HG02943 (cell line): ENCODE measurements around the gene ACTL7B.
"Not testable (repeated sequence)": the region's sequence is repeated elsewhere in the genome, so short reads cannot be mapped to it uniquely, and the experiment has no call there.

Experiments
- ATAC-seq: cut with Tn5 transposase; IDR thresholded peaks from one replicate; pipeline ENCODE4 v1.9.1; 2021; ENCODE audit warnings: mild to moderate bottlenecking, low read depth, moderate library complexity; ENCODE audit not compliant: unreplicated experiment

ACTL7B gene

DNA sequence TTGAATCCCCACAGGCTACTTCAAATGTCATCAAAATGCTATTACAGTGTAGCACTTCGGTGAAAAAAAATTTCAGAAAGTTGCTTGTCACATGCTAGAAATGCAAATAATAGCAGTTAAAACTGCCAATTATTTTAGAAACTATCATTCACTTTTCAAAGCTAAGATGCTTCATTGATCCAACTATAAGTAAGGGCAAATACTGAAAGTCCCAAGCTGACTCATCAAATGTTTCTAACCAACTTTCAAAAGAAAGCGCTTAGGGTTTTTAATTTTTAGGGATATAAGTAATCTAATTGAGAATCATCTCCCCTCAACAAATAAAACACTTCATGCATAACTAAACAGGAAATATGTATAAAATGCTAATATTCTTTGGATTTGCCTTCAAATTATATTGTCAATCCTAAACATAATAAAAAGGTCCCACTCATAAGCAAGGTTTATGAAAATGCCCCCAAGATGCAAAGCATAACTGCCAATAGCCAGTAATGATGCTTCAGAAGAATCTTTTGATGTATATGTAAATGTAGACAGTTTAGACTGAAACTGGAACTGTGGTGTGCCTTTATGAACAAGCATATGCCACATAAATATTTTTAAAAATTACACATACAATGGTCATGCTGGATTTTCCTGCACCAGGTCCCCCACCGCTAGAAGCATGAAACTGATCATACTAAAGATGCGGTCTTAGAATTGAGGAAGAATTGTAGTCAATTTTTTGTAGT lies 18.4 kb upstream of the ACTL7B start:
- no peak for ATAC-seq

DNA sequence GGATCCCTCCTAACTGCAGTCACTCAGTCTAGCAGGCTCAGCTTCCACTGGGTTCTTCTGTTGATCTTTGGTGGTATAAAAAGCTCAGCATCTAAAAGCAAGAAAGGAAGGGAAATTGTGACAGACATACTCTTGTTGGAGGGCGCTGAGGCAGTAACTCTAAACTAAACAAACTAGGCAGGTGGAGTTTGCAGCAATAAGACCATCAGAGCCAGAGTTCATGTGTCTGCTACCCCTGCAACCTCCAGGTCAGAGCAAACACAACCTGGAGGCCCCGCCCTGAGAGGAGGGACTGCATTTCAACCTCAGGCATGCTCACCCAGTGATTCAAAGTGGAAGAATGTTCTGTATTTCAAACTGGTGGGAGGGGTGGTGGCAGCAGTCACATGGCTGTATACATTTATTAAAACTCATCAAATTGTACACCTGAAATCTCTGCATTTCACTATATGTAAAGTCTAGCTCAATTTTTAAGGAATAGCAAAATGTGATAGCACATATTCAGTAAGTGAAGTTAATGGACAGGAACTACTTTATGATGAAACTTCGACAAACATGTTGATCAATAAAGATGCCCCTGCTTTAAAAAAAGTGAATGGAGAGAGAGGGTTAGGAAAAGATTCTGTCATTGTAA lies 13.4 kb upstream of the ACTL7B start:
- ATAC-seq = no peak

DNA sequence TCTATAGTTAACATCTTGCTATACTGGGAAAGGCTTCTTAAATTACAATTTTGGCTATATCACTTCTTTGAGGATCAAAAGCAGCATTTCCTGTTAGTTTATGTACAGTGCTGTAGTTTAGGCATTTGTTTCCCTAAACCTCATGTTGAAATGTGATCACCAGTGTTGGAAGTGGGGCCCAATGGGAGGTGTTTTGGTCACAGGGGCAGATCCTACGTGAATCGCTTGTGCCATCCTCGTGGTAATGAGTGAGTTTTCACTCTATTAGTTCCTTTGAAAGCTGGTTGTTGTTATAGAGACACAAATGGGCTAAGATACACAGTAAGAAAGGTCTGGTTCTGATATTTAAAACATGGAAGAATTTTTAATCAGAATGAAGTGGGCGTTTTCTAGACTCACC lies 12.0 kb upstream of the ACTL7B start:
- ATAC-seq = no peak

DNA sequence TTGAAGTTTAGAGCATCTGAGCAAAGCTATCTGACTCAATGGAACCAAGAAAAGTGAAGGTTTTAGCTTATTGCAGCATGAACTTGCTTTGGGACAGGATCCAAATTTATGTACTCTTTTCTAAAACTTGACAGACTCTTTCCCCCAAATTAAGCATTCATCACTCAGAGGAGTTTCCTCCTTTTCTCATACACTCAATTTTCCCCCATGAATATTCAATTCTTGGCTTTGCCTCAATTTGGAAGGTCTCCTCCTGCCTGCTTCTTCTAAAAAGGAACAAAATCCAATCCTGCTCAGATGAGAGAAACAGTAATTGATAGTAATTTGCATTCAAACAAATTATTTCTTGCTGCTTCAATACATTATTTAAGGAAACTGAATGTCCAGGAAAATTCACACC lies 11.3 kb upstream of the ACTL7B start:
- no peak for ATAC-seq

DNA sequence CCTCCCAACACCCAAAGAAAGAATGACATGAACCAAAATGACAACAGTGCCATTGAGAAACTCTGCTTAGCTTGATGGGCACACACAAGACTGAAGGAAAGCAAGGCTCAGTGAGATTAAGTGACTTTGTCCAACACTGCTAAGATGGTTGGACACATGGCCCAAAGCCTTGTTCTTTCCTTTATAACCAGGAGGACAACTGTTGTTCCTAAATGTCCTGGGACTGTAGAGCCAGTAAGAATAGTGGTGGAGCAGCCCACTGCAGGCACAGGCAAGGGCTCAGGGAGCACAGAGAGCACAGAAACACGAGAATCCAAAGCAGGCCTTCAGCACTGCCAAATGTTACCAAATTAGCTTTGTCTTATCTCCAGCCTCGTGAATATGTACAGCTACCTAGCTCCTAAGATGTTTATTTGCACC lies 10.2 kb upstream of the ACTL7B start:
- ATAC-seq = no peak

DNA sequence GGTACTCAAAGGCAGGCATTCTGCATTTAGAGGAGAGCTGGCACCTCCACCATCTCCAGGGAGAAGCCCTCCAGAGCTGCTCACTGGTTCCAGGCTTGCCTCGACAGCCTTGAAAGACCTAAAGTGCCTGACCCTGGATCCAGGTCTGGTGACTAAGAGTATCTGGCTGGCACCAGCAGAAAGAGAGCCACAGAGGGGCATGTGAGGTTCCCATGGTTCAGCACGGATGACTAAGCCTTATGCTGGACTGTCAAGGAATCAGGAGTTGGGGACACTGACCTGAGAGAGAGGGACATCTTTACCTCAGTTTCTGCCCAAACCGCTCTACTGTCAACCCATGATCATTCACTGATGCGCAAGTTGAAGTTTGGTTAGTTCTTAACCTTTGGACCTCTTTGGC lies 9.3 kb upstream of the ACTL7B start:
- ATAC-seq = no peak

DNA sequence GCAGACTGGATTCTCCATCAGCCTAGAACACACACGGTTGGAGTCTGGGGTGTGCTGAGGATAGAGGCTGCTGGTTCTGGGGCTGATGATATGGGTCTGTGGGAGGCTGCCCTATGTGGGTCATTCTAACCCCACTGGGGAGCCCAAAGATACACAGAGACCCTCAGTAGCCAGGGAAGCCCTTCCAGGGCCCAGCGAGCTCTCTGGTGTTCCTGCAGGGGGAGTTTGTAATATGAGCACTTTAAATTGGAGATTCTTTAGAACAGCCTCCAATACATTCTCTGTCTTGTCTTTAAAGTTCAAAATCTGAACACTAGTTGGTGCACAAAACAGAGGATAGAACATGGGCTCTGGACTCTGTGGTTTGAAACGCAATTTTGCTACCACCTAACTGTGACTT lies 8.7 kb upstream of the ACTL7B start:
- no peak for ATAC-seq

DNA sequence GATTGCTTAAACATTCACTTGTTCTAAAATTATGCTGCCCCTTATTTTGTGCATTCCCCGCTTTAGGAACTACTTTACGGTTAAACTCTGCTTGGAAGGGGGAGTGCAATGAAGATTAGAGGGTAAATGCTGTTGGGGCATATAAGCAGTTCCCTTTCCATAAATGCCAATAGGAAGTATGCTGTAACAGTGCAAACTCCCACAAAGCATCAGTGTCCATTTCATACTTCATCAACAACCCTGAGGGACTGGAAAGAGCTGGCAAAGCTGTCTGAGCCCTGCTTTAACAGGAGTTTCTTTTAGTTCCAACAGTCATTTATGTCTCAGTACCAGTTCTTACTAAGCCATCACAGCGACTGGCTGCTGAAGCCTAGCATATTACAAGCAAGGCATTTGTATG lies 8.1 kb upstream of the ACTL7B start:
- ATAC-seq = no peak

DNA sequence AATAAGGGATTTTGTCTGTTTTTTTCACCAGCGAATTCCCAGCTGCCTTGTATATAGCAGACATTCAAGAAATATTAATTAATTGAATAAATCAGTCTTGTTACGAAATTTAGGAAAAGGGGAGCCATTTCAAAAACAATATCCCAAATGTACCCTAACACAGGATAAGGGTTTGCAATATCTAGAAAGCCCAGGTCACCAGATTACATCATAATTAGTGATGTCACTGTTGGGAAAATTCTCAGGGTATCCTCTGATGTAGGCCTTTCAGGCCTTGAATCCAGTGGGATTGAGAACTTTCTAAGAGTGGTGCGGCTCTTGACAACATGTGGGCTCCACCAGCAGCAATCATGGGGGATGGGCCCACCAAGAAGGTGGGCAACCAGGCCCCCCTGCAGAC lies 6.2 kb upstream of the ACTL7B start, which contains the start of gene ACTL7A:
Gene ACTL7A, plus strand, starts transcription at position 270 of the 400 bp plus-strand sequence. Its CDS starts 57 bp downstream, at position 327.
- ATAC-seq = no peak

DNA sequence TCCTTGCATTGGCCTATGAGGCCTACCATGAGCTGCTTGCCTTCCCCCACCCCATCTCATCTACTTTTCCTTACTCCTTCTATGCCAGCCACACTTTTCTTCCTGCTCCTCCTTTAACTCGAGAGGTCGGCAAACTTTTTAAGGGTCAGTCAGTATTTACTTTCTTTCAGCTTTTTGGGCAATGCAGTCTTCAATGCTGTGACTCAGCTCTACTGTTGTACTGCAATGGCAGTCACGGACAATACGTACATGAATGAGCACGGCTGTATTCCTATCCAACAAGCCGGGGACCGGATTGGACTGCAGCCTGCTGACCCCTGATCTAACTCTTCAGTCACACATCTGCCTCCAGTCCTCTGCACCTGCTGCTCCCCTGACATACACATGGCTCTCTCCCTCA lies 5.7 kb upstream of the ACTL7B start:
- no peak for ATAC-seq

DNA sequence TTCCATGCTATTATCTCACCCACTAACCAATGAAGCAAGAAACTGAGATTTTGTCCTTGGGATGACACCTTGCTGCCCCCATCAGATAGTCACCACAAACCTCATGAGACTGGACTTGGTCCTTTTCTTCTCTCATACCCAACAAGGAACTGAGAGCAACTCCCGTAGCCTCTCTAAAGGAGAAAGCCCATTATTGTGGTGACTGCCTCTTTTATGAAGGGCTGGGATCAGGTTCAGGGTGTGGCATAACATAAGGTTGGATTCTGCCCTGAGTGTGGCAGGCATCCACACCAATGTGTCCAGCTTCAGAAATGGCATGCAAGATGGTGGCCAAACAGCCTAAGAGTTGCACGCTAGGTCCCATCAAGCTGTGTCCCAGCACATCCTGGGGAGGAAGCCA lies 5.0 kb upstream of the ACTL7B start:
- ATAC-seq = no peak

DNA sequence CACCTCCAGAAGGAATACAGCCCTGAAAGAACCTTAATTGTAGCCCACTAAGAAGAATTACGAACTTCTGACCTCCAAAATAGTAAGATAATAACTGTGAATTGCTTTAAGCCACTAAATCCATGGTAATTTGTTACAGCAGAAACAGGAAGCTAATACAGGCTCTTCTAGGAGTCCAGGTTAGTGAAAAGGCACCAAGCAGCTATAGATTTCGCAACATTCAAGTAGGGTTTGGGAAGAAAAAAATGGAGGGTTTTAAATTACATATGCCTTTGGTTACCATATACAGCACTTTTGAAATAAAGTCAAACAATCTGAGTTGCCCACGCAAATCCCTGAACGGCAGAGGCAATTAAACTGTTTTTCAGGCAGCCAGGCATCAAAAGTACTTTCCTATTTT lies 4.6 kb upstream of the ACTL7B start:
- no peak for ATAC-seq

DNA sequence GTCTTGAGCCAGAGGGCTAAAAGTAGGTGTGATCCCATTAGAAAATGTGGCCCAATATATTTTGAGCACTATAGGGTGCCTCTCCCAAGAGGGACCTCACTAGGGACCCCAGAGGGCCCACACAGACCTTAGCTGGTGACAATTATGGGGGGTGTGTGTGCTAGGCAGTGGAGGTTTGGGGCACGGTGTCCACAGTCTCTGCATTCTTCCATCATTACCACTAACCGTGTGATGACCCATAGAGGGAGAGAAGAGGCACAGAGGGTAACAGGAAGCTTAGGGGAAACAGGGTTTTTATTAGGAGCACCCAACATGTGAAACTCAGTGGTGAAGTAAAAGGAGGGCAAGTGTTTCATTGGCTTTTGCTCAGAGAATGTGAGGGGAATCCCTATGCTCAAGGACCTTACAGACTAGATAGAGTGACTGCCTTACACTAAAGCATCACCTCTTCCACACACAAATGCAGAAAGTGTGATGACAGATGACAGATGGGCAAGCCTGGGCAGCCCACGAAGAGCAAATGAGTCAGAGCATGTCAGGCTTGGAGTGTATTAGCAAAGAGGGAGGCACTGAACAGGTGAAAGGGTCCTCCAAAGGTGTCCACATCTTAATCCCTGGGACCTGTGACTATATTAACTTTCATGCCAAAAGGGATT lies 3.8 kb upstream of the ACTL7B start:
- ATAC-seq = no peak

DNA sequence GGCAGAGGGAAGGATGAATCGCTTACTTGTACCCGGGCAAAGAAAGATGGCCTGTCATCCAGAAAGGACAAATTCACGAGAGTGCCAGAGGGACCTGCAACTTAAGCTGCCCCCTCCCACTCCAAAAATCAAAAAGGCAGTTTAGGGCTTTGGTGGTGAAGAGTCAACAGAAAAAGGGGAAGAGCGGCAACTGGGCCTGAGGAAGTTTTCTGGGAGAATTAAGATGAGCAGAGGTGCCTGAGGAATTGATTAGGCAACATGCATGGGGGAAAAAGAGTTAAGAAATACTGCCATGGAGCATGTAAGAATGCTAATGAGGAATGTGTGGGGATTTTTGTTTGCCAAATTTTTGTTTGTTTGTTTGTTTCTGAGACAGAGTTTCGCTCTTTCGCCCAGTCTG lies 1.8 kb upstream of the ACTL7B start:
- no peak for ATAC-seq

DNA sequence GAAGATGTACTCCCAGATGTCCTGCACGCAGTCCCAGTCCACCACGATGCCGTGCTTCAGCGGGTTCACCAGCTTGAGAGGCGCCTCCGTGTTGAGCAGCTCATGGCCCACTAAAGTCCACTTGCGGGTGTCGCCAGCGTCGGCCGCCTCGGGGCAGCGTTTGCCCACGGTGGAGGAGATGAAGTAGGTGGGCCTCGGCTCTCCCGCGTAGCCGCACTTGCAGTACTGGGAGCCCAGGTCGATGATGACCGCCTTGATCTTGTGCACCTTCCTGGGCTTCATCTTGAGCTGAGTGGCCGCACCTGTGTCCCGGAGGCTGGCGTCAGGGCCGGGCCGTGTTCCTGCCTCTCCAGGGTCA lies 278 bp downstream of the ACTL7B start:
- no peak for ATAC-seq

DNA sequence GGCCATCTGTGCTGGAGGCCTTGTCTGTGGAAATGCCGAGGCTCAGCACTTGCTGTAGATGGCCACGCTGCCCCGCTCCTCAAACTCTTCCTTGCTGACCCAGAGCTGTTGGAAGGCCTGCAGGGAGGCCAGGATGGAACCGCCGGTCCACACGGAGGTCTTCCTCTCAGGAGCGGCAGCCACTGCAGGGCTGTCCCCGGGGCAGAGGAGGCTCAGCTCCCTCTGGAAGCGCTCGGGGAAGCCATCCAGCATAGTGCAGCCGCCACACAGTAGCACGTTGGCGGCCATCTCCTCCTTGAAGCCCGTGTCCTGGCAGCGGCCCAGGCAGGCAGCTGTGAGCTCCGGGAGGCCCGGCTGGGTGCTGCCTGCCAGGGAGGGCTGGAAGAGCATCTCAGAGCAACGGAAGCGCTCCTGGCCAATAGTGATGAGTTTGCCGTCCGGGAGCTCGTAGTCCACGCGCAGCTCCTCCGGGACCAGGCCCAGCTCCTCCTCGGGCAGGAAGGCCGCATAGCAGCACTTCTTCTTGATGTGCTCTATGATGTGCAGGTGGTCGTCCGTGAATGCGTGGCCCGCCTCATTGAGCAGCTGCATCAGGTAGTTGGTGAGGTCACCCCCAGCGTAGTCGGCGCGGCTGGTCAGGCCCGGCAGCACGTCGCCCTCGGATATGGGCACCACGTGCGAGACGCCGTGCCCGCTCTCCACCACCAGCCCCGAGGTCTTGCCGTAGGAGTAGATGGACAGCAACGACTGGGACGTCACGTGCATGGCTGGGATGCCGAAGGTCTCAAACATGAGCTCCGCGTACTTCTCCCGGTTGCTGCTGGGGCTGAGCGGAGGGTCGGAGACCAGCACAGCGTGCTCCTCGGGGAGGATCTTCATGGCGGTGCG lies 901 bp downstream of the ACTL7B start:
- no peak for ATAC-seq

DNA sequence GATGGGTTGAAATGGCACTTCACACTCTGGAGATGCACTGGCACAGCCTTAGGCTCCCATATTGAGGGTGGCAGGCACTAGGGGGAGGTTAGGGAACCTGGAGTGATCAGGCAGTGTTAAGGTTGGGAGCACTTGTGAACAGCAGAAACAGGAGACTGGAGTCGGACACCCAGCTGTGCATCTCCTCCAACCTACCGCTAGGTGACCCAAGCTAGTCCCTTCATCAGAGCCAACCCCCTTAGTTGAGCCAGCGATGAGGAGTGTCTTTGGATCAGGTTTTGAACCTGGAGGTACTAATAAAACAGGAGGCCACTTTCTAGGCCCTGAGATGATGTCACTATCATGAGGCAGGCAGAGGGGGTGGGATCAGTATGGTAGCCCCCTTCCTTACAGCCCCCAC lies 1.7 kb downstream of the ACTL7B start:
- ATAC-seq = no peak

DNA sequence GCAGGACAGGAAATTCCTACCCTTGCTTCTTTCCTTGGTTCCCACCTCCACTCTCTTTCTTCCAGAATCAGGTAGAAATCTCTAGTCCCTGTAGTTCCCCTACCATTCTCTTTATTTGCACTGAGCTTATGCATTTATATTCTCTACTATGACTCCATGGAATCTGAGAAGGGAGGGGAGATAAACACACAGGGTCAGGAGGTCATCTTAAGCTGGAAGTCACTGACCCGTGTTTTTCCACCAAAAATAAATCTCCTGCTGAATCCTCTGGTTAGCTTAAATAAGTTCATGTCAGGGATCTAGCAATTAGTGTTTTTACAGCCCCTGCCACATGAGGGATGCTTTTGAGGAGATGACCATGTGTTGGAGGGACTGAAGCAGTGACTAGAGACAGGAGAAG lies 3.7 kb downstream of the ACTL7B start:
- no peak for ATAC-seq

DNA sequence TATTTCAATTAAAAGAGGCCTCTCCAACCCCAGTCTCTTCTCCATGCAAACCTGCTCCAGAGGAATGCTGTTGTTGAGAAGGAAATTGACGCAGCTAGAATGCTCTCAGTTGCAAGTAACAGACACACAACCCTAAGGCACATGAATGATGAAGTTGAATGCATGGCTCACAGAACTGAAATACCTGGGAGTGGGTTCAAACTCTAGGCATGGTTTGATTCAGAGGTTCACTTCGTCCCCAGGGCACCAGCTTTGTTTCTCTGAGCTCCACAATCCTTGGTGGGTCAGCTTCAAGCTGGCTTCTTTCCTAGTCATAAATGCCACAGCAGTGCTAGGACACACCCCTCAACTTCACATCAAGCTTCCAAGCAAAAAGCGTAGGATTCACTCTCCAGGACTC lies 4.6 kb downstream of the ACTL7B start:
- no peak for ATAC-seq

DNA sequence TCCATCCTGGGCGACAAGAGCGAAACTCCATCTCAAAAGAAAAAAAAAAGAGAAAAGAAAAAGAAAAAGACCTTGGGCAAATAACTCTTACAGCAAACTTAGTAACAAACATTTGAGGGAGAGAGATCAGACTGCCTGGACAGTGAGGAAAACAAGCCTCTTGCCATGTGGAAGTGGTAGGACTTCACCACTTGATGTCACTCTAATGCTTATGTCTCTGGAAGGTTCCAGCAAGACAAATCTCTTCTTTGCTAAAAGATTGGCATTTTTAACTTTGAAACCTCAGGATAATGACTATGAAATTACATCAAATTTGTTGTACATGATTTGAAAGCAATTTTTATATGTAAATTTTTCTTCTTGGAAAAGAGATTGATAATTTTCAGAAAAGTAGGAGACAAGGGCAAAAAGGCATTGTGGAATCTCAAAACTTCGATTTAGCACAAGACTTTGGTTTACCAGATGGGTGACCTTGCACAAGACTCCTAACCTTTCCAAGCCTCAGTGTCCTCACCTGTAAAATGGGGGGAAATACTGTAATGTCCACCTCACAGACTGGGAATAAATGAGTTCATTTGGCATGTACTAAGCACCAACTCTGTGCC lies 5.4 kb downstream of the ACTL7B start:
- ATAC-seq = no peak

DNA sequence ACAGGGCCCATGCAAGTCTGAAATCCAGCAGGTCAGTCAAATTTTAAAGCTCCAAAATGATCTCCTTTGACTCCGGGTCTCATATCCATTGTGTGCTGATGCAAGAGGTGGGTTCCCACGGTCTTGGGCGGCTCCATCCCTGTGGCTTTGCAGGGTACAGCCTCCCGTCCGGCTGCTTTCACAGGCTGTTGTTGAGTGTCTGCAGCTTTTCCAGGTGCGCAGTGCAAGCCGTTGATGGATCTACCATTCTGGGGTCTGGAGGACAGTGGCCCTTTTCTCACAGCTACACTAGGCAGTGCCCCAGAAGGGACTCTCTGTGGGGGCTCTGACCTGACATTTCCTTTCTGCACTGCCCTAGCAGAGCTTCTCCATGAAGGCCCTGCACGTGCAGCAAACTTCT lies 7.5 kb downstream of the ACTL7B start:
- ATAC-seq = not testable (repeated sequence)
